Measurements from ENCODE around the gene HDC.

HDC gene

GRCh38 chr15:50265620-50266019, at the start of gene HDC:
Gene HDC (minus strand): TSS chr15:50265726. CDS start chr15:50265623, 103 bp downstream.
- H3K27ac ChIP-seq: no peak within 1 kb of the TSS

GRCh38 chr15:50312636-50313035, 47.1 kb upstream of the HDC start:
- no peak overlapping the region for H3K27ac ChIP-seq
- TF ChIP-seq CTCF (conservative IDR thresholded peaks at IDR 0.05): no peak

More at GRCh38 chr15:50265620-50266019, at the start of gene HDC:
- no peak for TF ChIP-seq CTCF (conservative IDR thresholded peaks at IDR 0.05)

- TF ChIP-seq CTCF (conservative IDR thresholded peaks at IDR 0.05): no peak
- no peak overlapping the region for H3K27ac ChIP-seq
Observed at GRCh38 chr15:50307799-50308198, 42.3 kb upstream of the HDC start.

- TF ChIP-seq CTCF (conservative IDR thresholded peaks at IDR 0.05): no peak
Observed at GRCh38 chr15:50304836-50305235, 39.3 kb upstream of the HDC start.

GRCh38 chr15:50302581-50302980, 37.1 kb upstream of the HDC start:
- TF ChIP-seq CTCF (conservative IDR thresholded peaks at IDR 0.05): no peak

More at GRCh38 chr15:50304836-50305235, 39.3 kb upstream of the HDC start:
- H3K27ac ChIP-seq: no peak overlapping the region

GRCh38 chr15:50298340-50298739, 32.8 kb upstream of the HDC start:
- H3K27ac ChIP-seq: no peak overlapping the region
- no peak for TF ChIP-seq CTCF (conservative IDR thresholded peaks at IDR 0.05)

More at GRCh38 chr15:50302581-50302980, 37.1 kb upstream of the HDC start:
- H3K27ac ChIP-seq: no peak overlapping the region

- no peak for TF ChIP-seq CTCF (conservative IDR thresholded peaks at IDR 0.05)
- H3K27ac ChIP-seq: no peak overlapping the region
Observed at GRCh38 chr15:50295966-50296365, 30.4 kb upstream of the HDC start.
